ENCODE measurements around the gene LTC4S. TPM values are rescaled to one million over a fixed set of nuclear protein-coding genes. Genes with fewer than 3 reads are reported as not detected.

LTC4S gene
- polyA plus RNA-seq, 3 donors: 0.65 to 2.1 (median 0.69) TPM

DNA sequence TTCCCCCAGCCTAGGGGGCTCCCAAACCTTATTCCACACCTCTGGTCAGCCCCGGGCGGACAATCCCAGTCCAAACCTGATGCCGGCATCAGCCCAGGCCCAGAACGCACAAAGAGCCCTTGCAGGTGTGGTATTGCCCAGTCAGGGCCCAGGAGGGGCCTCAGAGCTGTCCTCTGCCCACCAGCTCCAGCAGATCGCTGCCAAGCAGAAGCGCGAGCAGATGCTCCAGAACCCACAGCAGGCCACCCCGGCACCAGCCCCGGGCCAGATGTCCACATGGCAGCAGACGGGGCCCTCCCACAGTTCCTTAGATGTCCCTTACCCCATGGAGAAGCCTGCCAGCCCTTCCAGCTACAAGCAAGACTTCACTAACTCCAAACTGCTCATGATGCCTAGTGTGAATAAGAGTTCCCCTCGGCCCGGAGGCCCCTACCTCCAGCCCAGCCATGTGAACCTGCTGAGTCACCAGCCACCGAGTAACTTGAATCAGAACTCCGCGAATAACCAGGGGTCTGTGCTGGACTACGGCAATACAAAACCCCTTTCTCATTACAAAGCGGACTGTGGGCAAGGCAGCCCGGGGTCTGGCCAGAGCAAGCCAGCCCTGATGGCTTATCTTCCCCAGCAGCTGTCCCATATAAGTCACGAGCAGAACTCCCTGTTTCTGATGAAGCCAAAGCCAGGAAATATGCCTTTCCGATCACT is 27.6 kb upstream of the LTC4S start:
- no peaks in the 10 kb centered on the region for H3K9me3 Mint-ChIP-seq
- intact Hi-C loops (cut with micrococcal nuclease): loop anchor here in 1 of 2 donors (2.0 kb wide), 1 partner anchor 31 kb away; no protein-coding TSS in a partner anchor
- peaks cover 45 to 58% of the 10 kb centered on the region in 2 donors for H3K36me3 Mint-ChIP-seq
- H3K4me3 Mint-ChIP-seq: peak overlapping the region in 1 of 2 donors; percentile 67
- H3K4me1 ChIP-seq (ENCODE audit: control insufficient read depth in 1 of 2, insufficient read depth in 2 of 2, low read length in 2 of 2): peaks cover 93 to 98% of the 10 kb centered on the region in 2 donors
- TF ChIP-seq, protein P1, sequence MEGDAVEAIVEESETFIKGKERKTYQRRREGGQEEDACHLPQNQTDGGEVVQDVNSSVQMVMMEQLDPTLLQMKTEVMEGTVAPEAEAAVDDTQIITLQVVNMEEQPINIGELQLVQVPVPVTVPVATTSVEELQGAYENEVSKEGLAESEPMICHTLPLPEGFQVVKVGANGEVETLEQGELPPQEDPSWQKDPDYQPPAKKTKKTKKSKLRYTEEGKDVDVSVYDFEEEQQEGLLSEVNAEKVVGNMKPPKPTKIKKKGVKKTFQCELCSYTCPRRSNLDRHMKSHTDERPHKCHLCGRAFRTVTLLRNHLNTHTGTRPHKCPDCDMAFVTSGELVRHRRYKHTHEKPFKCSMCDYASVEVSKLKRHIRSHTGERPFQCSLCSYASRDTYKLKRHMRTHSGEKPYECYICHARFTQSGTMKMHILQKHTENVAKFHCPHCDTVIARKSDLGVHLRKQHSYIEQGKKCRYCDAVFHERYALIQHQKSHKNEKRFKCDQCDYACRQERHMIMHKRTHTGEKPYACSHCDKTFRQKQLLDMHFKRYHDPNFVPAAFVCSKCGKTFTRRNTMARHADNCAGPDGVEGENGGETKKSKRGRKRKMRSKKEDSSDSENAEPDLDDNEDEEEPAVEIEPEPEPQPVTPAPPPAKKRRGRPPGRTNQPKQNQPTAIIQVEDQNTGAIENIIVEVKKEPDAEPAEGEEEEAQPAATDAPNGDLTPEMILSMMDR (IDR thresholded peaks at IDR 0.05): no peak
- H3K9me3 ChIP-seq (replicated peaks in 1 of 2; ENCODE audit: control insufficient read depth in 1 of 2, insufficient read depth in 1 of 2, low read length in 2 of 2): no peaks in the 10 kb centered on the region
- peaks cover 0 to 2% (median 0%) of the 10 kb centered on the region in 3 donors for H3K27me3 Mint-ChIP-seq (ENCODE audit: low read depth in 3 of 3)
- H3K4me1 Mint-ChIP-seq: peaks cover 96% of the 10 kb centered on the region
- H4K20me1 ChIP-seq (ENCODE audit: insufficient read depth, low read length): peaks cover 99% of the 10 kb centered on the region
- H3K27ac Mint-ChIP-seq: peak overlapping the region; percentile 46 to 92 (median 89)
- peak in 2 of 3 donors; percentile 50 to 76 for DNase-seq
- H3K4me2 ChIP-seq (replicated peaks; ENCODE audit: extremely low read depth, low read length, poor library complexity, severe bottlenecking): peak overlapping the region; percentile 53
- H3K4me3 ChIP-seq (replicated peaks in 1 of 3; ENCODE audit: low read depth in 2 of 3, low read length in 3 of 3): peak overlapping the region in 1 of 3 experiments; percentile 10
- H3K79me2 ChIP-seq (ENCODE audit: insufficient read depth, low read length): peaks cover 97% of the 10 kb centered on the region
- no peak overlapping the region for H3K9ac ChIP-seq (ENCODE audit: insufficient read depth, low read length, poor library complexity, severe bottlenecking)
- no peaks in the 10 kb centered on the region for H3K27me3 ChIP-seq (ENCODE audit: control insufficient read depth in 2 of 2, insufficient read depth in 2 of 2, low read length in 2 of 2)
- 37% methylated on average over 20 of the region's 20 CpGs for WGBS (ENCODE audit: insufficient coverage)
- no peak overlapping the region for H2AFZ ChIP-seq (ENCODE audit: insufficient read depth, low read depth, low read length, poor library complexity, severe bottlenecking)
- H3K27ac ChIP-seq (ENCODE audit: low read depth in 1 of 2, low read length in 2 of 2): peak overlapping the region; percentile 43 to 63
- peaks cover 20 to 44% of the 10 kb centered on the region in 2 donors for H3K36me3 ChIP-seq (replicated peaks in 1 of 2; ENCODE audit: control insufficient read depth in 1 of 2, insufficient read depth in 2 of 2, low read length in 2 of 2)

DNA sequence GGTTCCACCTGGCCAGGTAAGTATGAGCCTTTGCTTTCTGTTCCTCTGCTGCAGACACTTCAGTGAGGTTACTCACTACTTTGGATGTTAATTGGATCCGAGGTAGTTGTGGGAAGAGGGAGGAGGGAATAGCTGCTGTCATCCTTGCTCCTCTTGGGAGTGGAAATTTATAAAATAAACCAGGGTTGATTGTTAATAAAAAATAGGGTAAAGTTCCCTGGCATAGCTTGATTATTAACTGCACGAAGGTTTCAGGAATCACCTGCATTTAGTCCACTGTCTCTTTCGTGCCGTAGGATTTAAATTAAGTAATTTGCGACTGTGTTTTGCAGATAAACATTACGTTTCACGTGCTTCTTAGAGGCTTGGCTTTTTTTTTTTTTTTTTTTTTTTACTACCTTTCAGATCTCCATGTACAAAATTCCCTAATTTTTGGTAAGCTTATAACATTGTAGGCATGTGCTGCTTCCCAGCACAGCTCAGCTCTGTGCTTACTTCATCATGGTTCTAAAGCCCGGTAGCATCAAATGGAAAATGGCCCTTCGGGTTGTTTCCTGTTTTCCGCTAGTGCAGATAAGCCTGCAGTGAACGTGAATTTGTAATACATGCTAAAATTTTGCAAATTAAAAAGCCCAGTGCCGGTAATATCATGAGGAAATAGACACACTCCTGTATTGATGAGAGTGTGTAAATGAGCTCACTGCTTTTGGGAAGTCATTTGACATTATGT is 26.9 kb upstream of the LTC4S start:
- H3K4me2 ChIP-seq (replicated peaks; ENCODE audit: extremely low read depth, low read length, poor library complexity, severe bottlenecking): no peak overlapping the region
- peak overlapping the region in 6 of 7 donors; percentile 51 to 90 (median 73) for H3K27ac Mint-ChIP-seq
- H3K79me2 ChIP-seq (ENCODE audit: insufficient read depth, low read length): peaks cover 95% of the 10 kb centered on the region

More for the DNA sequence above, 26.9 kb upstream of the LTC4S start:
- no peaks in the 10 kb centered on the region for H3K9me3 ChIP-seq (replicated peaks in 1 of 2; ENCODE audit: control insufficient read depth in 1 of 2, insufficient read depth in 1 of 2, low read length in 2 of 2)
- TF ChIP-seq, protein P1 (IDR thresholded peaks at IDR 0.05): no peak
- H3K27me3 ChIP-seq (ENCODE audit: control insufficient read depth in 2 of 2, insufficient read depth in 2 of 2, low read length in 2 of 2): no peaks in the 10 kb centered on the region
- Mint-ChIP-seq H3K4me3 (no peak overlapping the region), H3K27me3 (ENCODE audit: low read depth in 3 of 3) (peaks cover 0 to 2% (median 0%) of the 10 kb centered on the region in 3 donors), H3K9me3 (no peaks in the 10 kb centered on the region), H3K36me3 (peaks cover 52 to 65% of the 10 kb centered on the region in 2 donors), H3K4me1 (peaks cover 96% of the 10 kb centered on the region)
- intact Hi-C loops (cut with micrococcal nuclease): loop anchor here in 1 of 2 donors (2.0 kb wide), 1 partner anchor 30 kb away; no protein-coding TSS in a partner anchor
- H4K20me1 ChIP-seq (ENCODE audit: insufficient read depth, low read length): peaks cover 99% of the 10 kb centered on the region
- peak overlapping the region in 1 of 2 donors; percentile 63 for H3K27ac ChIP-seq (ENCODE audit: low read depth in 1 of 2, low read length in 2 of 2)
- no peak overlapping the region for H3K9ac ChIP-seq (ENCODE audit: insufficient read depth, low read length, poor library complexity, severe bottlenecking)
- peaks cover 26 to 51% of the 10 kb centered on the region in 2 donors for H3K36me3 ChIP-seq (replicated peaks in 1 of 2; ENCODE audit: control insufficient read depth in 1 of 2, insufficient read depth in 2 of 2, low read length in 2 of 2)
- peaks cover 93 to 98% of the 10 kb centered on the region in 2 donors for H3K4me1 ChIP-seq (ENCODE audit: control insufficient read depth in 1 of 2, insufficient read depth in 2 of 2, low read length in 2 of 2)
- WGBS (ENCODE audit: insufficient coverage): 55% methylated on average over 10 of the region's 12 CpGs
- no peak overlapping the region for H3K4me3 ChIP-seq (replicated peaks in 1 of 3; ENCODE audit: low read depth in 2 of 3, low read length in 3 of 3)
- no peak overlapping the region for H2AFZ ChIP-seq (ENCODE audit: insufficient read depth, low read depth, low read length, poor library complexity, severe bottlenecking)
- peak in 1 of 3 donors; percentile 39 for DNase-seq
